BJ (cell line): ENCODE results near the gene SLC6A6. TPM values are rescaled to one million over a fixed set of nuclear protein-coding genes. Genes with fewer than 3 reads are reported as not detected.

Experiments used
- CTCF ChIA-PET: fragments of 350-600 bp; formaldehyde crosslinking; extraction: SDS; loops from one replicate; lab custom pipeline; 2021; ENCODE audit warnings: antibody characterized with exemption, inconsistent platforms; lab: Yijun Ruan, JAX
- POLR2A ChIA-PET: fragments of 300-600 bp; sonication (Branson Sonifier 250); formaldehyde crosslinking; extraction: SDS; loops from one replicate; lab custom pipeline; 2021; ENCODE audit warnings: antibody characterized with exemption; lab: Charles Lee
- DNase-seq: peaks from one replicate; pipeline ENCODE4 v3.0.0-alpha.2; 2011; ENCODE audit warnings: low read depth
- H3K27me3 ChIP-seq: 2 replicates; pipeline ENCODE4 v1.6.0; 2011; ENCODE audit warnings: low read length; ENCODE audit not compliant: control insufficient read depth, insufficient read depth
- H3K36me3 ChIP-seq: 2 replicates; pipeline ENCODE4 v1.5.1; 2011; ENCODE audit warnings: low read length; ENCODE audit not compliant: control insufficient read depth, insufficient read depth
- H3K4me3 ChIP-seq: 2 replicates; pipeline ENCODE4 v1.5.1; 2011; ENCODE audit warnings: low read depth, mild to moderate bottlenecking, control low read depth, low read length
- CTCF ChIP-seq: IDR thresholded peaks from 2 replicates; pipeline ENCODE4 v1.5.1; 2011; ENCODE audit warnings: low read depth, mild to moderate bottlenecking, control low read depth, inconsistent platforms, low read length, moderate library complexity; ENCODE audit not compliant: insufficient read depth
- polyA plus RNA-seq: library from polyadenylated mRNA; depleted of rRNA; stranded (reverse); fragments of >200 nt; gene quantifications from 2 replicates; pipeline ENCODE4 v1.2.3, GENCODE V29; 2011

The SLC6A6 gene
- polyA plus RNA-seq, 1 experiment: 114 TPM

GRCh38 chr3:14416453-14416852 is 14.0 kb downstream of the SLC6A6 start:
- ChIA-PET POLR2A (interaction anchor here (1.9 kb wide), 1 partner anchor 14 kb away, joined by 4 read pairs; the partner anchor contains the start of gene SLC6A6), CTCF (interaction anchor here (1.4 kb wide), 1 partner anchor 213 kb away, joined by 6 read pairs; no protein-coding TSS in a partner anchor)
- DNase-seq: no peak
- Histone ChIP-seq H3K4me3 (no peak overlapping the region), H3K27me3 (no peaks in the 10 kb centered on the region), H3K36me3 (peaks cover 21% of the 10 kb centered on the region)
- no peak for TF ChIP-seq CTCF

- POLR2A ChIA-PET: no interaction called here
- no peak for DNase-seq
- Histone ChIP-seq H3K27me3 (no peaks in the 10 kb centered on the region), H3K36me3 (peaks cover 22% of the 10 kb centered on the region), H3K4me3 (no peak overlapping the region)
- CTCF ChIA-PET: interaction anchor here (1.0 kb wide), 1 partner anchor 215 kb away, joined by 3 read pairs; no protein-coding TSS in a partner anchor
- no peak for TF ChIP-seq CTCF
Observed at GRCh38 chr3:14418296-14419250, 16.2 kb downstream of the SLC6A6 start.

DNA sequence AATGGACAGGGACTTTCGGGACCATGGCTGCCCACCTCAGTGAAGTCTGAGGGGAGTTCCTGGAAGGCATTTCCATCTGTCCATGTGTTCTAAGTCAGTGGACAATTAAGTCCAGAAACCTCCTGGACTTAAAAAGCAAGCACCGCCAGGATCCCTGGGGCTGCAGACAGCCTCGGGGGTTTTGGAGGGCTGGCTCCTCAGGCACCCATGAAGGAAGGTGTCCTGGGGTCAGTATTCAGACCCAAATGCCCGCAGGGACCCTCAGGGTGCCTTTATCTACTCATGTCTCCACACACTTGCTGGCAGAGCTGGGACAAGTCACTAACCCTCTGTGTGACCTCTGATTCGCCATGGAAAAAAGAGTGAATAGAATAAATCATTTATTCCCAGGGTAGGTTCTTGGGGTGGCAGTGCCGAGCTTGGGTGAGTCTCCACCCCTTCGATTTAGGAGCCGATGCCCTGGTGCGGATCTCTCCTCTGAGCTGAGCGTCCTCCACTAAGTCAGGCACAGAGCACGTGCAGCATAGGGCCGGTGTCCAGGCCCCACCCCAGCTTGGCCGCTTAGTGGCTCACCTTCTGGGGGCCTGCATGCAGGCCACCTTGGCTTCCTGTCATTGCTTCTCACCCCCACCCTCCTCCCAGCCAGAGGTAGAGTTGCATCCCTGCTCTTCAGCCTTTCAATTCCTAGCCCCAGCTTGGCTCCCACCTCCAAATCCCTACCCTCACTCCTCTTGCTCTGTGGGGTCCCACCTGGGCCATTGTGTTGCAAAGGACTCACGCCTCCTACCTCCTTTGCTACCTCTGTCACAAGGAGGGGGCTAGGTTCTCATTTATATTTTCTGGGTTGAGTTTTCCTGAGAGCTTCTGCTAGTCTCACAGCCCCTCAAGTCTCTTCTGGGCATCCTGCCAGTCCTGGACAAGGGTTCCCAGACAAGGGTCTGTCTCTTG is 19.9 kb downstream of the SLC6A6 start:
- Histone ChIP-seq H3K36me3 (peaks cover 20% of the 10 kb centered on the region), H3K4me3 (no peak overlapping the region), H3K27me3 (no peaks in the 10 kb centered on the region)
- ChIA-PET POLR2A (no interaction called here), CTCF (interaction anchor here (1.1 to 1.6 kb wide), 2 partner anchors 218 to 526 kb away, joined by 3 to 5 read pairs; no protein-coding TSS in a partner anchor)
- no peak for DNase-seq
- no peak for TF ChIP-seq CTCF

DNA sequence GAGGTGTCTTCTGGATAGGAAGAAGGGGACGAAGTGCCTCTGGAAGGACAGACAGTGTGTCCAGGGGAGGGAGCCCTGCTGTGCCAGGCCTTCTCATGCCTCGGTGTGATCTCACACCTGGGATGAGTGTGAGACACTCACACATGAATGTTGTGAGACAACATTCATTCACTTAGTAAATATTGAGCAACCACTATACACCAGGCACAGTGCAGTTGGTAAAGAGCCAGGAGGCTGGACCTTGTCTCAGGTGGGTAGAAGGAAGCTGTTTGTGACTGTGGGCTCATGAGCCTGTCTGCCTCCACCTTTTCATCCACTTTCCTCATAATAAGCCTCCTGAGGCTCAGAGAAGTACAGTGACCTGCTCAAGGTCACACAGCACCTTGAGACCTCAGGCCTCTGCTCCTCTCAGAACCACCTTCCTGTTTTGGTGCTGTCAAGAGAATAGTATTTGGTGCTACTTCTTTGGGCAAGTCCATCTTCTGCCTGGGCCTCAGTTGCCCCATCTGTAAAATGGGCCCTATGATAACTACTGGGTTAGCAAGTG is 20.9 kb downstream of the SLC6A6 start:
- no peaks in the 10 kb centered on the region for H3K27me3 ChIP-seq
- peaks cover 21% of the 10 kb centered on the region for H3K36me3 ChIP-seq
- DNase-seq: no peak
- TF ChIP-seq CTCF: 0 out of 2 replicates have a peak, but pooled peaks have one; percentile 4
- H3K4me3 ChIP-seq: no peak overlapping the region
- ChIA-PET CTCF (interaction anchor here (1.8 kb wide), 1 partner anchor 11 kb away, joined by 3 read pairs; no protein-coding TSS in a partner anchor), POLR2A (no interaction called here)
